ENCODE data around the gene SPAG17. TPM values are rescaled to one million over a fixed set of nuclear protein-coding genes. Genes with fewer than 3 reads are reported as not detected.

SPAG17 gene
- total RNA-seq, 1 donor from 2014 or later, result 0.52 TPM

GRCh38 chr1:118049981-118050380, 135.0 kb downstream of the SPAG17 start:
- H3K27me3 ChIP-seq (ENCODE audit: control insufficient read depth in 3 of 3, insufficient read depth in 3 of 3, low read length in 3 of 3), result no peaks in the 10 kb centered on the region
- no peak overlapping the region for H3K4me3 ChIP-seq (ENCODE audit: low read length in 3 of 3)
- H3K4me1 ChIP-seq (ENCODE audit: control insufficient read depth in 3 of 3, insufficient read depth in 3 of 3, low read length in 3 of 3), result no peaks in the 10 kb centered on the region
- H3K27ac ChIP-seq (ENCODE audit: low read depth, low read length), result no peak overlapping the region
- H3K9me3 ChIP-seq (ENCODE audit: control insufficient read depth in 3 of 3, low read length in 3 of 3), result no peaks in the 10 kb centered on the region
- no peak overlapping the region for H3K9ac ChIP-seq (ENCODE audit: low read depth in 1 of 3, low read length in 3 of 3)
- H3K36me3 ChIP-seq (ENCODE audit: control insufficient read depth in 3 of 3, insufficient read depth in 3 of 3, low read length in 3 of 3), result no peaks in the 10 kb centered on the region

GRCh38 chr1:118047650-118048224, 137.3 kb downstream of the SPAG17 start:
- no peak overlapping the region for H3K27ac ChIP-seq (ENCODE audit: low read depth, low read length)
- no peaks in the 10 kb centered on the region for H3K27me3 ChIP-seq (ENCODE audit: control insufficient read depth in 3 of 3, insufficient read depth in 3 of 3, low read length in 3 of 3)
- H3K9ac ChIP-seq (ENCODE audit: low read depth in 1 of 3, low read length in 3 of 3), result no peak overlapping the region
- H3K9me3 ChIP-seq (ENCODE audit: control insufficient read depth in 3 of 3, low read length in 3 of 3), result no peaks in the 10 kb centered on the region
- H3K36me3 ChIP-seq (ENCODE audit: control insufficient read depth in 3 of 3, insufficient read depth in 3 of 3, low read length in 3 of 3), result no peaks in the 10 kb centered on the region
- H3K4me1 ChIP-seq (ENCODE audit: control insufficient read depth in 3 of 3, insufficient read depth in 3 of 3, low read length in 3 of 3), result no peaks in the 10 kb centered on the region
- no peak overlapping the region for H3K4me3 ChIP-seq (ENCODE audit: low read length in 3 of 3)

GRCh38 chr1:118047006-118047649, 137.9 kb downstream of the SPAG17 start:
- H3K9ac ChIP-seq (ENCODE audit: low read depth in 1 of 3, low read length in 3 of 3), result no peak overlapping the region
- no peak overlapping the region for H3K27ac ChIP-seq (ENCODE audit: low read depth, low read length)
- H3K4me1 ChIP-seq (ENCODE audit: control insufficient read depth in 3 of 3, insufficient read depth in 3 of 3, low read length in 3 of 3), result no peaks in the 10 kb centered on the region

GRCh38 chr1:118043624-118044023, 141.4 kb downstream of the SPAG17 start:
- Histone ChIP-seq H3K27me3 (ENCODE audit: control insufficient read depth in 3 of 3, insufficient read depth in 3 of 3, low read length in 3 of 3) (no peaks in the 10 kb centered on the region), H3K27ac (ENCODE audit: low read depth, low read length) (no peak overlapping the region), H3K4me1 (ENCODE audit: control insufficient read depth in 3 of 3, insufficient read depth in 3 of 3, low read length in 3 of 3) (no peaks in the 10 kb centered on the region), H3K4me3 (ENCODE audit: low read length in 3 of 3) (no peak overlapping the region), H3K9me3 (ENCODE audit: control insufficient read depth in 3 of 3, low read length in 3 of 3) (no peaks in the 10 kb centered on the region), H3K9ac (ENCODE audit: low read depth in 1 of 3, low read length in 3 of 3) (no peak overlapping the region), H3K36me3 (ENCODE audit: control insufficient read depth in 3 of 3, insufficient read depth in 3 of 3, low read length in 3 of 3) (no peaks in the 10 kb centered on the region)

More at GRCh38 chr1:118047006-118047649, 137.9 kb downstream of the SPAG17 start:
- no peaks in the 10 kb centered on the region for H3K36me3 ChIP-seq (ENCODE audit: control insufficient read depth in 3 of 3, insufficient read depth in 3 of 3, low read length in 3 of 3)
- no peaks in the 10 kb centered on the region for H3K27me3 ChIP-seq (ENCODE audit: control insufficient read depth in 3 of 3, insufficient read depth in 3 of 3, low read length in 3 of 3)
- no peaks in the 10 kb centered on the region for H3K9me3 ChIP-seq (ENCODE audit: control insufficient read depth in 3 of 3, low read length in 3 of 3)
- H3K4me3 ChIP-seq (ENCODE audit: low read length in 3 of 3), result no peak overlapping the region

- no peaks in the 10 kb centered on the region for H3K36me3 ChIP-seq (ENCODE audit: control insufficient read depth in 3 of 3, insufficient read depth in 3 of 3, low read length in 3 of 3)
- no peaks in the 10 kb centered on the region for H3K9me3 ChIP-seq (ENCODE audit: control insufficient read depth in 3 of 3, low read length in 3 of 3)
- H3K4me3 ChIP-seq (ENCODE audit: low read length in 3 of 3), result no peak overlapping the region
- no peaks in the 10 kb centered on the region for H3K27me3 ChIP-seq (ENCODE audit: control insufficient read depth in 3 of 3, insufficient read depth in 3 of 3, low read length in 3 of 3)
- H3K9ac ChIP-seq (ENCODE audit: low read depth in 1 of 3, low read length in 3 of 3), result no peak overlapping the region
- no peaks in the 10 kb centered on the region for H3K4me1 ChIP-seq (ENCODE audit: control insufficient read depth in 3 of 3, insufficient read depth in 3 of 3, low read length in 3 of 3)
- no peak overlapping the region for H3K27ac ChIP-seq (ENCODE audit: low read depth, low read length)
Observed at GRCh38 chr1:118042501-118042900, 142.5 kb downstream of the SPAG17 start.

- no peaks in the 10 kb centered on the region for H3K4me1 ChIP-seq (ENCODE audit: control insufficient read depth in 3 of 3, insufficient read depth in 3 of 3, low read length in 3 of 3)
- H3K27me3 ChIP-seq (ENCODE audit: control insufficient read depth in 3 of 3, insufficient read depth in 3 of 3, low read length in 3 of 3), result no peaks in the 10 kb centered on the region
- H3K27ac ChIP-seq (ENCODE audit: low read depth, low read length), result no peak overlapping the region
- no peak overlapping the region for H3K9ac ChIP-seq (ENCODE audit: low read depth in 1 of 3, low read length in 3 of 3)
- no peaks in the 10 kb centered on the region for H3K9me3 ChIP-seq (ENCODE audit: control insufficient read depth in 3 of 3, low read length in 3 of 3)
- no peaks in the 10 kb centered on the region for H3K36me3 ChIP-seq (ENCODE audit: control insufficient read depth in 3 of 3, insufficient read depth in 3 of 3, low read length in 3 of 3)
- no peak overlapping the region for H3K4me3 ChIP-seq (ENCODE audit: low read length in 3 of 3)
Observed at GRCh38 chr1:118039170-118039569, 145.9 kb downstream of the SPAG17 start.

GRCh38 chr1:118032883-118033282, 152.1 kb downstream of the SPAG17 start:
- Histone ChIP-seq H3K4me1 (ENCODE audit: control insufficient read depth in 3 of 3, insufficient read depth in 3 of 3, low read length in 3 of 3) (no peaks in the 10 kb centered on the region), H3K9ac (ENCODE audit: low read depth in 1 of 3, low read length in 3 of 3) (no peak overlapping the region), H3K27me3 (ENCODE audit: control insufficient read depth in 3 of 3, insufficient read depth in 3 of 3, low read length in 3 of 3) (no peaks in the 10 kb centered on the region), H3K9me3 (ENCODE audit: control insufficient read depth in 3 of 3, low read length in 3 of 3) (no peaks in the 10 kb centered on the region), H3K27ac (ENCODE audit: low read depth, low read length) (no peak overlapping the region), H3K36me3 (ENCODE audit: control insufficient read depth in 3 of 3, insufficient read depth in 3 of 3, low read length in 3 of 3) (no peaks in the 10 kb centered on the region), H3K4me3 (ENCODE audit: low read length in 3 of 3) (no peak overlapping the region)

GRCh38 chr1:118028267-118028666, 156.8 kb downstream of the SPAG17 start:
- no peak overlapping the region for H3K27ac ChIP-seq (ENCODE audit: low read depth, low read length)
- no peaks in the 10 kb centered on the region for H3K9me3 ChIP-seq (ENCODE audit: control insufficient read depth in 3 of 3, low read length in 3 of 3)
- no peaks in the 10 kb centered on the region for H3K27me3 ChIP-seq (ENCODE audit: control insufficient read depth in 3 of 3, insufficient read depth in 3 of 3, low read length in 3 of 3)

GRCh38 chr1:118023199-118023598, 161.8 kb downstream of the SPAG17 start:
- H3K4me3 ChIP-seq (ENCODE audit: low read length in 3 of 3), result no peak overlapping the region
- no peaks in the 10 kb centered on the region for H3K9me3 ChIP-seq (ENCODE audit: control insufficient read depth in 3 of 3, low read length in 3 of 3)
- no peaks in the 10 kb centered on the region for H3K36me3 ChIP-seq (ENCODE audit: control insufficient read depth in 3 of 3, insufficient read depth in 3 of 3, low read length in 3 of 3)
- H3K27ac ChIP-seq (ENCODE audit: low read depth, low read length), result no peak overlapping the region
- no peaks in the 10 kb centered on the region for H3K27me3 ChIP-seq (ENCODE audit: control insufficient read depth in 3 of 3, insufficient read depth in 3 of 3, low read length in 3 of 3)
- H3K4me1 ChIP-seq (ENCODE audit: control insufficient read depth in 3 of 3, insufficient read depth in 3 of 3, low read length in 3 of 3), result no peaks in the 10 kb centered on the region
- no peak overlapping the region for H3K9ac ChIP-seq (ENCODE audit: low read depth in 1 of 3, low read length in 3 of 3)

More at GRCh38 chr1:118028267-118028666, 156.8 kb downstream of the SPAG17 start:
- no peak overlapping the region for H3K9ac ChIP-seq (ENCODE audit: low read depth in 1 of 3, low read length in 3 of 3)
- no peak overlapping the region for H3K4me3 ChIP-seq (ENCODE audit: low read length in 3 of 3)
- no peaks in the 10 kb centered on the region for H3K36me3 ChIP-seq (ENCODE audit: control insufficient read depth in 3 of 3, insufficient read depth in 3 of 3, low read length in 3 of 3)
- no peaks in the 10 kb centered on the region for H3K4me1 ChIP-seq (ENCODE audit: control insufficient read depth in 3 of 3, insufficient read depth in 3 of 3, low read length in 3 of 3)

- Histone ChIP-seq H3K9me3 (ENCODE audit: control insufficient read depth in 3 of 3, low read length in 3 of 3) (no peaks in the 10 kb centered on the region), H3K27ac (ENCODE audit: low read depth, low read length) (no peak overlapping the region), H3K9ac (ENCODE audit: low read depth in 1 of 3, low read length in 3 of 3) (no peak overlapping the region), H3K4me3 (ENCODE audit: low read length in 3 of 3) (no peak overlapping the region), H3K27me3 (ENCODE audit: control insufficient read depth in 3 of 3, insufficient read depth in 3 of 3, low read length in 3 of 3) (no peaks in the 10 kb centered on the region), H3K36me3 (ENCODE audit: control insufficient read depth in 3 of 3, insufficient read depth in 3 of 3, low read length in 3 of 3) (no peaks in the 10 kb centered on the region), H3K4me1 (ENCODE audit: control insufficient read depth in 3 of 3, insufficient read depth in 3 of 3, low read length in 3 of 3) (no peaks in the 10 kb centered on the region)
Observed at GRCh38 chr1:118021668-118022067, 163.4 kb downstream of the SPAG17 start.
